K562 (cell line): ENCODE data around the gene SIRT7. TPM values are rescaled to one million over a fixed set of nuclear protein-coding genes. Genes with fewer than 3 reads are reported as not detected.

Source experiments
- FIP1L1 ChIP-seq: fragments of 200-400 bp; formaldehyde crosslinking; IDR thresholded peaks from 2 replicates; pipeline ENCODE4 v1.6.1; 2018; ENCODE audit warnings: mild to moderate bottlenecking, low read depth, low read length; ENCODE audit not compliant: poor library complexity, severe bottlenecking
- MTA3 ChIP-seq: fragments of 450-650 bp; formaldehyde crosslinking; IDR thresholded peaks from 2 replicates; pipeline ENCODE4 v1.6.1; 2017; ENCODE audit warnings: mild to moderate bottlenecking, borderline replicate concordance
- OTX1 ChIP-seq: fragments of 450-650 bp; formaldehyde crosslinking; IDR thresholded peaks from 2 replicates; pipeline ENCODE4 v1.4.0; 2022; ENCODE audit warnings: mild to moderate bottlenecking
- POLR2AphosphoS2 ChIP-seq: IDR thresholded peaks from 2 replicates; pipeline ENCODE4 v1.6.1; 2012; ENCODE audit warnings: low read length, improper control_type of control experiment
- RNF219 ChIP-seq: fragments of 250-450 bp; sonication (Bioruptor Pico); IDR thresholded peaks from 2 replicates; pipeline ENCODE4 v1.5.0; 2022; ENCODE audit warnings: mild to moderate bottlenecking
- TAL1 ChIP-seq: fragments of 450-650 bp; IDR thresholded peaks from 2 replicates; pipeline ENCODE4 v1.6.1; 2016; ENCODE audit warnings: mild to moderate bottlenecking
- THRA ChIP-seq: fragments of 450-650 bp; IDR thresholded peaks from 2 replicates; pipeline ENCODE4 v1.6.1; 2017; ENCODE audit warnings: mild to moderate bottlenecking, moderate library complexity
- YY1 ChIP-seq, 3 experiments: IDR thresholded peaks; 2 replicates each; pipeline ENCODE4 v1.6.1; 2011; ENCODE audit warnings: low read length in 2 of 3, mild to moderate bottlenecking in 2 of 3, moderate library complexity in 2 of 3, borderline replicate concordance in 1 of 3, control low read depth in 1 of 3, low read depth in 1 of 3; ENCODE audit not compliant: insufficient read depth in 3 of 3, insufficient replicate concordance in 2 of 3, control insufficient read depth in 1 of 3, insufficient read length in 1 of 3; ENCODE audit errors: extremely low read depth in 1 of 3
- ZFX ChIP-seq: sonication (generic); formaldehyde crosslinking; IDR thresholded peaks from 2 replicates; pipeline ENCODE4 v1.8.0; 2022; ENCODE audit warnings: mild to moderate bottlenecking, missing genetic modification reagents, moderate library complexity
- ZNF311 ChIP-seq: fragments of 250-450 bp; sonication (Bioruptor Pico); IDR thresholded peaks from 2 replicates; pipeline ENCODE4 v1.4.0; 2020; ENCODE audit warnings: mild to moderate bottlenecking, moderate library complexity
- ZNF318 ChIP-seq, 2 experiments: fragments of 450-650 bp; IDR thresholded peaks; 2 replicates each; pipeline ENCODE4 v1.6.1; 2016; ENCODE audit warnings: mild to moderate bottlenecking in 2 of 2, borderline replicate concordance in 1 of 2, low read depth in 1 of 2, moderate library complexity in 1 of 2
- polyA plus RNA-seq, 8 experiments: library from polyadenylated mRNA; depleted of rRNA in 4 of 8; stranded (reverse) in 5 of 8; unstranded in 3 of 8; fragments of >200 nt; fragmentation: Nextera tagmentation in 2 of 8; fragmentation: Illumina TruSeq in 1 of 8; extraction: Ambion mirVana in 2 of 8; extraction: Trizol in 1 of 8; gene quantifications; 2 replicates each; pipeline versions ENCODE4 v1.2.1 to v1.2.3, GENCODE V29; 2011 to 2014; ENCODE audit warnings: inconsistent platforms in 1 of 8, missing spikeins in 1 of 8
- total RNA-seq, 7 experiments: library from RNA; depleted of rRNA in 6 of 7; stranded (reverse); fragments of >200 nt in 6 of 7; fragmentation: Illumina TruSeq in 2 of 7; extraction: Trizol in 2 of 7; gene quantifications; 2 replicates each; pipeline versions ENCODE4 v1.2.1 to v1.2.3, GENCODE V29; 2011 to 2021; ENCODE audit warnings: low replicate concordance in 1 of 7
- TF ChIP-seq, protein P1 (sequence below): fragments of 250-450 bp; sonication (Bioruptor Pico); IDR thresholded peaks from 2 replicates; pipeline ENCODE4 v1.8.0; 2021; ENCODE audit warnings: mild to moderate bottlenecking, moderate library complexity

Gene SIRT7
- total and polyA plus RNA-seq, 9 of the 15 experiments (the other 6 are each of a cell fraction or from before 2014, with no cell fraction given) = 1.6 to 54.8 (median 20.3) TPM

DNA sequence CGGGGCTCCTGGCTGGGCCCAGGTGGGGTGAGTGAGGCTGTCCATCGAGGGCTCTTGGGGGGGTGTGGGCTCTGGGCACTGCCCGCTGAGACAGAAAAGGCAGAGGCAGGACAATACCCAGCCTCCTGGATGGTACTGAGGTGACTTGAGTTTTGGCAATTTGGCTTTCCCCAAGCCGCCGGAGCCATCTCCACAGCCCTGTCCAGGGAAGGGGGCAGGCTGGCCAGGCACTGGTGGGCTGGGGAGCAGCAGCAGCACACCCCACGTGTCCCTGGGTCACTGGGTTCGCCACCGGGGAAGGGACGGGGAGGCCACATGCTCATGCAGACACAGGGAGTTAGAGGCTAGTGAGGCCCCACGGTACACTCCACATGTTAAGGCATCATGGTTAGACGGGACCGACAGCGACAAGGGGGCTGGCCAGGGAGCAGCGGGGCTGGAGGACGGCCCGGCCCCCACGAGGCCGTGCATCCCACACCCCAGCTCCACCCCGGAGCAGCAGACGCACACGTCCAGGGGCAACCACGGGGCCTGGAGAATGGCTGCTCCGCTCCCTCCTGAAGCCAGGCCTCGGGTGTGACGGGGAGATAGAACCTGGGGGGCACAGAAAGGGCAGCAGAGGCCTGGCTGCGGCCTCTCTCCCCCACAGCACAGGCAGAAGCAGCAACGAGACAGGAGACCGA is 49.8 kb downstream of the SIRT7 start (continued):
- TF ChIP-seq RNF219 (CRISPR knock-in tag) (0 out of 2 replicates have a peak, but pooled peaks have one; percentile 7), MTA3 (peak; percentile 26; the same call in 1 of the 2 replicates), YY1 (IDR thresholded peaks at IDR 0.05; ENCODE audit: borderline replicate concordance in 1 of 3, control insufficient read depth in 1 of 3, extremely low read depth in 1 of 3, insufficient read depth in 3 of 3, insufficient read length in 1 of 3, insufficient replicate concordance in 2 of 3, low read depth in 1 of 3, low read length in 2 of 3) (peak in 1 of 3 experiments; percentile 79), OTX1 (CRISPR knock-in tag) (0 out of 2 replicates have a peak, but pooled peaks have one; percentile 9), THRA (no peak), ZNF311 (no peak), ZFX (CRISPR knock-in tag) (peak; percentile 61), TAL1 (peak; percentile 30; the same call in 1 of the 2 replicates), ZNF318 (IDR thresholded peaks at IDR 0.05; ENCODE audit: borderline replicate concordance in 1 of 2, low read depth in 1 of 2) (no peak), POLR2AphosphoS2 (peak; percentile 83), FIP1L1 (peak; percentile 84)
- TF ChIP-seq, protein P1, sequence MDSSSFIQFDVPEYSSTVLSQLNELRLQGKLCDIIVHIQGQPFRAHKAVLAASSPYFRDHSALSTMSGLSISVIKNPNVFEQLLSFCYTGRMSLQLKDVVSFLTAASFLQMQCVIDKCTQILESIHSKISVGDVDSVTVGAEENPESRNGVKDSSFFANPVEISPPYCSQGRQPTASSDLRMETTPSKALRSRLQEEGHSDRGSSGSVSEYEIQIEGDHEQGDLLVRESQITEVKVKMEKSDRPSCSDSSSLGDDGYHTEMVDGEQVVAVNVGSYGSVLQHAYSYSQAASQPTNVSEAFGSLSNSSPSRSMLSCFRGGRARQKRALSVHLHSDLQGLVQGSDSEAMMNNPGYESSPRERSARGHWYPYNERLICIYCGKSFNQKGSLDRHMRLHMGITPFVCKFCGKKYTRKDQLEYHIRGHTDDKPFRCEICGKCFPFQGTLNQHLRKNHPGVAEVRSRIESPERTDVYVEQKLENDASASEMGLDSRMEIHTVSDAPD = 0 out of 2 replicates have a peak, but pooled peaks have one; percentile 38
